NCI-H345 treated with DMSO at 0.1 percent for 48 hours (cell line): ENCODE measurements around the gene ZSCAN29.

Experiments used
- DNase-seq: peaks from one replicate; lab custom pipeline; 2025; ENCODE audit not compliant: unreplicated experiment; lab: John Stamatoyannopoulos, UW

ZSCAN29 gene

GRCh38 chr15:43352693-43353382 lies 18.0 kb downstream of the ZSCAN29 start:
- no peak for DNase-seq

GRCh38 chr15:43347114-43347513 lies 23.7 kb downstream of the ZSCAN29 start:
- DNase-seq = no peak

GRCh38 chr15:43346305-43346704 lies 24.5 kb downstream of the ZSCAN29 start:
- DNase-seq = no peak

- no peak for DNase-seq
Observed at GRCh38 chr15:43330780-43331087, 40.1 kb downstream of the ZSCAN29 start.

GRCh38 chr15:43329960-43330779 lies 40.7 kb downstream of the ZSCAN29 start, which contains the start of gene LCMT2:
Gene LCMT2, minus strand, starts transcription at chr15:43330573. Its CDS starts 84 bp downstream, at chr15:43330489.
- peak; percentile 65 for DNase-seq

GRCh38 chr15:43329217-43329959 lies 41.5 kb downstream of the ZSCAN29 start:
- DNase-seq = no peak

GRCh38 chr15:43325039-43325684 lies 45.7 kb downstream of the ZSCAN29 start:
- DNase-seq = no peak

- DNase-seq = no peak
Observed at GRCh38 chr15:43318990-43319771, 51.7 kb downstream of the ZSCAN29 start.

- DNase-seq = no peak
Observed at GRCh38 chr15:43317566-43318184, 53.2 kb downstream of the ZSCAN29 start.

- DNase-seq = no peak
Observed at GRCh38 chr15:43316971-43317346, 53.9 kb downstream of the ZSCAN29 start.

GRCh38 chr15:43316016-43316970 lies 54.5 kb downstream of the ZSCAN29 start:
- no peak for DNase-seq

- DNase-seq = no peak
Observed at GRCh38 chr15:43314171-43314570, 56.7 kb downstream of the ZSCAN29 start.

GRCh38 chr15:43312378-43312777 lies 58.5 kb downstream of the ZSCAN29 start:
- DNase-seq = no peak
